Fibroblast of mammary gland (primary cell): ENCODE measurements around the gene EBF3.

Source experiments
- DNase-seq: peaks from one replicate; pipeline ENCODE4 v3.0.0-alpha.2; 2010; ENCODE audit warnings: low read depth
- H3K4me3 ChIP-seq: 2 replicates; pipeline ENCODE4 v1.5.1; 2011; ENCODE audit warnings: low read depth, mild to moderate bottlenecking, low read length, moderate library complexity; ENCODE audit not compliant: control insufficient read depth
- TF ChIP-seq, protein P1 (sequence below): conservative IDR thresholded peaks from 2 replicates; pipeline ENCODE4 v1.5.1; 2011; ENCODE audit warnings: low read depth, low read length, inconsistent platforms; ENCODE audit not compliant: control insufficient read depth, insufficient read depth

Gene EBF3

DNA sequence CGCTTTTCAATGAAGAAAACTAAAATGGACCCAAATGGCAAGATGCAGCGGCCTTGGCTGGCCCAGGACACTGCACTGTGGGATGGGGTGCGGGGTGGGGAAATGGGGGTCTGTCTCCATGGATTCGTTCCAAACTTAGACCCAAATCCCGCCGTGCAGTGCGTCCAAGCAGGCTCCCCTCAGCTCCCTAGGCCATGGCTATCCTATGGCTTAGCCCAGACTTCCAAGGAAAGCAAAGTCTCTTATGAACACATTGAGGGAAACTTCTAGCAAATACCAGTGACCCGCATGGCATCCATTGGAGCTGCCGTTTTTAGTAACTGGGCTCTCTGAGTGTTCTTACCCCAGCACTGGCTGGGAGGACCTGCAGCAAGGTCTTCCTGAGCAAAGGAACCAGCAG is 122.5 kb downstream of the EBF3 start:
- H3K4me3 ChIP-seq, result no peak overlapping the region
- DNase-seq, result no peak
- TF ChIP-seq, protein P1, sequence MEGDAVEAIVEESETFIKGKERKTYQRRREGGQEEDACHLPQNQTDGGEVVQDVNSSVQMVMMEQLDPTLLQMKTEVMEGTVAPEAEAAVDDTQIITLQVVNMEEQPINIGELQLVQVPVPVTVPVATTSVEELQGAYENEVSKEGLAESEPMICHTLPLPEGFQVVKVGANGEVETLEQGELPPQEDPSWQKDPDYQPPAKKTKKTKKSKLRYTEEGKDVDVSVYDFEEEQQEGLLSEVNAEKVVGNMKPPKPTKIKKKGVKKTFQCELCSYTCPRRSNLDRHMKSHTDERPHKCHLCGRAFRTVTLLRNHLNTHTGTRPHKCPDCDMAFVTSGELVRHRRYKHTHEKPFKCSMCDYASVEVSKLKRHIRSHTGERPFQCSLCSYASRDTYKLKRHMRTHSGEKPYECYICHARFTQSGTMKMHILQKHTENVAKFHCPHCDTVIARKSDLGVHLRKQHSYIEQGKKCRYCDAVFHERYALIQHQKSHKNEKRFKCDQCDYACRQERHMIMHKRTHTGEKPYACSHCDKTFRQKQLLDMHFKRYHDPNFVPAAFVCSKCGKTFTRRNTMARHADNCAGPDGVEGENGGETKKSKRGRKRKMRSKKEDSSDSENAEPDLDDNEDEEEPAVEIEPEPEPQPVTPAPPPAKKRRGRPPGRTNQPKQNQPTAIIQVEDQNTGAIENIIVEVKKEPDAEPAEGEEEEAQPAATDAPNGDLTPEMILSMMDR, result no peak

DNA sequence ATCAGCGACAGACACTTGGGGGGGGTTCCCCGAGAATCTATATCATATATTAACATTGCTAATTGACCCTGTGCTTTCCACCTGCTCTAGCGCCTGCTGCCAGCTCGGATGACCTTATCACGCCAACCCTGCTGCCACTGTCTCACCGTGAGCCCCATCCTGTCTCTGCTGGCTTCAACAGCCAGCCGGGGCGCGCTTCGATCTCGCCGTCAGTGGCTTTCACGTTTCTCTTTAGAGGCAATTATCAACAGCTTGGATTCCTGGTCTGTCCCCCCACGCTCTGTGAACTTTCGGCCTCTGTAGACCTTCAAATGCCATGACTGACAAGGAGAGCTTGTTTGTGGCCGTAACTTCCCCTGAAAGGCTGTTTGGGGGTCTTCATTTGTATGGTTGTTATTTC is 123.0 kb downstream of the EBF3 start:
- no peak for DNase-seq
- TF ChIP-seq, protein P1, result no peak
- H3K4me3 ChIP-seq, result no peak overlapping the region

DNA sequence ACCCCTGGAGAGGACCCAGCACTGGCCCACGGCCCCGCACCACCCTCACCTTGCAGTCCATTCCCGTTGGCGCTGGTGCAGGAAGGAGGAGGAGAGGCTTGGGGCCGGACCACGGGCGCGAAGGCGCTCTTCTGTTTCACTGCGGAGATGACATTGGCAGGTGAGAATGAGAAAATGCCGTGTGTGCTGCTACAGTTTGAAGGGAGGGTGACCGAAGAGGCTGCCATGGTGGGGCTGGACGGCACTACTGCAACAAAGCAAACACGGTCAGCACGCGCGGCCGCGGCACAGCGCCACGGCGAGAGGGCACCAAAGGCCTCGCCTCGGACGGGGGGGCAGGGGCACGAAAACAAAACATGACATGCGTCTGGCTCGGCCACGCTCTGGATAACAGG is 123.9 kb downstream of the EBF3 start:
- TF ChIP-seq, protein P1, result no peak
- no peak overlapping the region for H3K4me3 ChIP-seq
- no peak for DNase-seq

DNA sequence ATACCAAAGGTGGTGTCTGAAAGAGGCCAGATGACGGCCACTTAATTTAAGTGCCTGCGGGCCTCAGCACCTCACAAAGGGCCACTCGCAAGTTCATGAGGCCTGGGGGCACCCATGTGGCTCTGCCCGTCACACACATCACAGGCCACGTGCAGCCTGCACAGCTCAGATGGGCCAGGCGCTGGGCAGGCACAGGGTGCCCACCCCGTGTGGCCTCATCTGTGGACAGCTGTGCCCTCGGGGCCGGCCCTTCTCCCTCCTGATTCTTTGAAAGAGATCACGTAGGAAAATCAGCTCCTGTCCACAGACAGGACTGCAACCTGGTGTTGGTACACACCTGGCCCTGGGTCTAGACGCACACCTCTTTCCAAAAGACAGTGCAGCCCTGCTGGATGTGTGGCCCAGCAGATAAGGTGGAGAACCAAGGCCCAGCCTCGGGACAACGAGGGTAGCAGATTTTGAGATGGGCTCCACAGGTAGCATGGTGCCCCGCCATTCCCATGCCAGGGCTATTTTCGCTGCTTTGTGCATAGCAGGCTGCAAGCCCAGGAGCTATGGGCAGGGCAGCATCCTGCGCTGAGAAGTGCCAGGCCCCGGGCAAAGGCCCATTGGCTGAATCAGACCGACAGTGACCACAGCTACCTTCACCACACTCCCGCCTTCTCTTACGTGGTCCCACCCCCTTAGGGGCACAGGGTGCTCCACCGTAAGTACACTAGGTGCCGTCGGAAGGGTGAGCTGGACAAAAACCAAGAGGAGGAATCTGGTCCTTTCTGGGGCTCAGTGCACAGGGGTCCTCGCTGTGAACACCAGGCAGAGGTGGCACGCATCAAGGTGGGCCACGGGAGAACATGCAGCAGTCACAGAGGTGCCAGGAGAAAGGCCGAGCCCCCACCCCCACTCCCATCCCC is 124.5 kb downstream of the EBF3 start:
- no peak for DNase-seq
- TF ChIP-seq, protein P1, result no peak
- no peak overlapping the region for H3K4me3 ChIP-seq

DNA sequence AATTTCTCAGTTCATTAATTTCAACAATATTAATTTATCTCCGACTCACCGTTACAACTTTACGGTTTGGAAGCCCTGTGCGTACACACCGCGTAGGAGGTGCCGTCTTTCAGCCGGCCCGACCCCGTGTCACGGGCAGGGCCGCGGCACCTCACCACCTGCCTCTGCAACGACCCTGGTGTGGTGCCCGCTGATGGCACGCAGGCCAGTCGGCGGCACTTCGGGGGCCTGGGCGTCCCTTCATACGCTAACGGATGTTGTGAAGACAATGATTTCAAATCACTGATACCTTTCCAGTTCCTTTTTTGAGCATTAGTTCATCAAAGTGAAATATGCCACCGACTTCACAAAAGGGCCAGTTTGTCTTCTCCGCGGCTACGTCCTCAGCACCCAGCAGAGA is 125.3 kb downstream of the EBF3 start:
- H3K4me3 ChIP-seq, result no peak overlapping the region
- TF ChIP-seq, protein P1, result no peak
- no peak for DNase-seq

DNA sequence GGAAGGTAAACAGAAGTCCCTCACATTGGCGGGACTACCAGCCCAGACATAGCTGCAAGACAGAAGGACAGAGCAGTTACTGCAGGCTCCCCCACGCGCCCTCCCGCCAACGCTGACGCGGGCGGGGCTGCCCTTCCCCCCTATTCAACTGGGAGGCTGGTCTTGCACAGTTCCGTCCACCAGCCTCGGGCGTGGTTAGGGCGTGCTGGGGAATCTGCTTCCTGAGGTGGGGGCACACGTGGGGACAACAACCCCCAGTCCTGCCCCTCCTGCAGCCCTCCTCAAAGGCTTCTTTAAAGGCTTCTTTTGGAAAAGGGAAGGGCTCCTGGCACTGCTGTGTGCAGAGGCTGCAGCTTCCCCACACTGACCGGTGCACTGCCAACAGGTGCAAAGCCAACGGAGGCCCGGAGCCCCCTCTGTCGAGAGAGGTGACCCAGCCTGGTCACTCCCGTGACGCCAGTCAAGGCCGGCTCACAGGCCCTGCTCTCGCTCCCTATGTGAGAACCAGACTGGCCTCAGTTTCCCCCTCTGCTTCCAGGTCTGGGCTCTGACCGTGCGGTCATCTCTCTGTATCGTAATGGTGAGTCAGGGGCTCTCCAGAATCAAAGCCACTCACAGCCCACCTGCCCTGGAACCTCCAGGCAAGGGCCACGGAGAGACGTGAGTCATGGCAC is 126.0 kb downstream of the EBF3 start:
- H3K4me3 ChIP-seq, result no peak overlapping the region
- TF ChIP-seq, protein P1, result no peak
- DNase-seq, result no peak

DNA sequence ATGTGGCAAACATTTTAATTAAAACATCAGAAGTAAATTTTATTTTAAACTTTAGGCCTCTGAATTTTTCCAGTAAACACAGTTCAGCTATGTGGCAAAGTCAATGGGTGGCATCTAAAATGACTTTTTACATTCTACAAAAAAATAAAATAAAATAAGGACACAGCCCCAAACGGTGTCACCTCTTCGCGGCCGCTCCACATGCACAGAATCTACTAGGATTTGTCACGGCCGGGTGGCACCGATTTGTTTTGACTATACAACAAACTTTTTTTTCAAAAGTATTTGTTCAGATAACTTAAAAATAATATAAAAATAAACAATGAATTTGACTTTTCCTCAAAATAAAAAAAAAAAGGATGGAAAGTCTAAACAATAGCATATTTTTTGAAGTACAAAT is 127.8 kb downstream of the EBF3 start:
- TF ChIP-seq, protein P1, result no peak
- H3K4me3 ChIP-seq, result no peak overlapping the region
- no peak for DNase-seq
